Measurements from ENCODE around the gene PTP4A2.
A peak's percentile ranks its signal among the peaks of the same experiment; 100 is the strongest.
"Not testable (repeated sequence)": the region's sequence is repeated elsewhere in the genome, so short reads cannot be mapped to it uniquely, and the experiment has no call there.

Gene PTP4A2

DNA sequence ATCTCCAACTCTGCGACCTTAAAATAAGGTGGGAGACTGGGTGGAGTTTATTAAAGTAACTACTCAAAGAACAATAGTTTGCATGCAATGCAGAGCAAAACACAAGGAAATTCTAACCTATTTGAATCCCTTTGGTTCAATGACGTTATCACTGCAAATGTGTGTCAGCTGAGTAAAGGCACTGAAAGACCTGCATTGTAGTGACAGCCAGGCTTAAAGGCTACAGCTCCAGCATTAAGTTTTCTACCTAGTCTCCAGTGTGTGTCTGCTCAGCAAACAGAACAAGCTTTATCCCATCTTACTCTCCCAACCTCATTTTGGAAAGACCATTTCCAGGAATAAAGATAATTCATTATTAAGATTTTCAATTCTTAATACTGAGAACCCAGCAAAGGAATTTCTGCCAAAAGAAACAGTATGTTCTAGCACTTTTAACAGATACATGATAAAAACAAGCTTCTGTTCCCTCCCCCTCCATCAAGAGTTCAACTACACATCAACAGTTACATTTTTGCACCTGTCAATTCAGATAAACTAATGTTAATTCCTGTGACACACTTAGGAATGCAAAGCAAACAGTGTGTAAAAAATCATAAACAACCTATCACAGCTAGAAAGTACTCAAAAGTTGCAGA is 14.2 kb downstream of the PTP4A2 start:
- no peak for DNase-seq

DNA sequence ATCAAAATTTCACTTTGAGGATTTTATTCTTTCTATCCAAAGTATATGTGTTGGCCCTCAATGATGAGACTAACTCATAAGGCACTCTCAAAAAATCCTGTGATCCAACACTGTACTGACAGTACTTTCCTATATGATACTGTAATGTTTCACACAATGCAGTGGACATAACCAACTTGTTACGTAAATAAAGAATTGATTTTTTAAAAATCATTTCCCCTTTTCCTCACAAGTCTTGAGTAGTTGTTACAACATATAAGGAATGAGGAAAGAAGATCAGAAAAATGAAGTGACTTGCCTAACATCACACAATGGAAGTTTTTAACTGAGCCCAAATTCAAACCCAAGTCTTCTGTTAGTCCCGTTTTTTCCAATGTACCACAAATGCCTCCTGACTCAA is 17.2 kb downstream of the PTP4A2 start:
- DNase-seq = no peak

DNA sequence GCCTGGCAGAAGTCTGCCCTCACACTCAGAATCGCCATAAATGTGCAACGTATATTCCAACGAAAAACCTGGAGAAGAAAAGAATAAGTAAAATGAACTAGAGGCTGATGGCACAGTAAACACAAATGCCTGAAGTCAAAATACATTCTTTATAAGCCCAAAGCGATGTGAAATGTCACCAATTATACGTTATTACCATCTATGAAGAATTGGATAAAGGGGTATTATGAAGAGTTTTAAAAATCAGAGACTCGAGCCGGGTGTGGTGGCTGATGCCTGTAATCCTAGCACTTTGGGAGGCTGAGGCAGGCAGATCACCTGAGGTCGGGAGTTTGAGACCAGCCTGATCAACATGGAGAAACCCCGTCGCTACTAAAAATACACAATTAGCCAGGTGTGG is 18.6 kb downstream of the PTP4A2 start:
- no peak for DNase-seq

DNA sequence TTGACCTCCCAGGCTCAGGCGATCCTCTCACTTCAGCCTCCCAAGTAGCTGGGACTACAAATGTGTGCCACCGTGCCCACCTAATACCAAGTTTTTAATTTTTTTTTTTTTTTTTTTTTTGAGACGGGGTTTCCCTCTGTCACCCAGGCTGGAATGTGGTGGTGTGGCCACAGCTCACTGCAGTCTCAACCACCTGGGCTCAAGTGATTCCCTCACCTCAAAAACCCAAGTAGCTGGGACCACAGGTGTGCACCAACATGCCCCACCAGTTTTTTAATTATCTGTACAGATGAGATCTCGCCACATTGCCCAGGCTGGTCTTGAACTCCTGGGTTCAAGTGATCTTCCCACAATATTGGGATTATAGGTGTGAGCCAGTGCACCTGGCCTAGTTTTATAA is 22.7 kb downstream of the PTP4A2 start:
- DNase-seq = no peak

DNA sequence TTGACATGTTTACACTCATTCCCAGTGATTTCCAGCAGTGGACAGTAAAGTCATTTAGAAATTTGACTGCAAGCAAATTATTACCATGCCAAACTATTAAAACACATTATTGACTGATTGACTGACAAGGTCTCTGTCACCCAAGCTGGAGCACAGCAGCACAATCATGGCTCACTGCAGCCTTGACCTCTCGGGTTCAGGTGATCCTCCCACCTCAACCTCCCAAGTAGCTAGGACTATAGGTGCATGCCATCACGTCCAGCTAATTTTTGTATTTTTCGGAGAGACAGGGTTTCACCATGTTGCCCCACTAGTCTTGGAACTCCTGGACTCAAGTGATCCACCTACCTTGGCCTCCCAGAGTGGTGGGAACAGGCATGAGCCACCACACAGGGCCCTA is 24.2 kb downstream of the PTP4A2 start:
- DNase-seq = no peak

DNA sequence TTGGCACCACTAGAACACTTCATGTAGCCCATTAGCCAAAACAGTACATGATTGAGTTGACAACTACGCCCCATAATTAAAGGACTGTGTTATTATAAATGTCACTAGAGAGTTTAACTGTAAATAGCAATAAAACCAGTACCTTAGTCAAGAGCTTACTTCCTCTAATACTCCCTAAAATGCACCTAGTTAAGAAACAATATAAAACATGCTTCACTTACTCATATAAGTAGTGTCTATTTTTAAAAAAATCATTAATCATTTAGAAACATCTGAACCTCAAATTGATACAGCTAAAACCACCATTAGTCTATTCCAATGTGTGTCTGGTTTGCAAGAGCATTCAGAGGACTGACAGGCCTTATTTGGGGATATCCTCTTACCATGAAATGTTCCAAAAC is 25.3 kb downstream of the PTP4A2 start:
- DNase-seq = no peak

DNA sequence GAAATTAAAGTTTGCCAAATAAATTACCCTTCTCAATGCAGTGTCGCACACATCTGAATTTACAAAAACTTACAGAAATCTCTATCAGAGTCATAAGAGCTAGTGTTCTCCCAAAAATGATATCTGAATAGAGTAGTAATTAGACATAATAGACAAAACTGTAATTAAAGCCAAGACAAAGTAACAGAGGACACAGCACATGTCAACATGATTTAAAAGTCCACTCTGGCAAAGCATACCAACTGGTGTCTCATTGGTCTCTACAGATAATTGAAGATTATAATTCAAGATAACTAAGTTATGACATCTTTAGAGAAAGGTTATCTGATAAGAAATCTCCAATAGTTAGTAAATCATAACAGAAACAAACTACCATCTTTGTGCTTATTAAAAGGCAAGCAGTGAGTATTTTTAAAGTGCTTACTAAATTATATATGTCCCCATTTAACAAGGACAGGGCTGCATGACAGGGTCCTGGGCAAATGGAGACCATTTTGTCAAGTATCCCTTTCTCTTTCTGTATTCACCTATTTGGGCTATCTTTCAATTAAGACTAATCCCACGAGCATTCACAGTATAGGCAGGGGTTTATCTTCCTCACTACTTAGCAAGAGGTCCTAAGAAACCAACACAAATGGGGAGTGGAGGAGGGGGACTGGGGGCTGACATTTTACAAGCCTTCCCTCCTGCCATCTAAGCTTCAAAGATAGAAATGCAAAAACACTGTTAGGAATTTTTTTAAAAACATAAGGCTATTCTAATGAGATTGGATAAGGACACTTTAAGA is 26.0 kb downstream of the PTP4A2 start:
- DNase-seq = no peak

DNA sequence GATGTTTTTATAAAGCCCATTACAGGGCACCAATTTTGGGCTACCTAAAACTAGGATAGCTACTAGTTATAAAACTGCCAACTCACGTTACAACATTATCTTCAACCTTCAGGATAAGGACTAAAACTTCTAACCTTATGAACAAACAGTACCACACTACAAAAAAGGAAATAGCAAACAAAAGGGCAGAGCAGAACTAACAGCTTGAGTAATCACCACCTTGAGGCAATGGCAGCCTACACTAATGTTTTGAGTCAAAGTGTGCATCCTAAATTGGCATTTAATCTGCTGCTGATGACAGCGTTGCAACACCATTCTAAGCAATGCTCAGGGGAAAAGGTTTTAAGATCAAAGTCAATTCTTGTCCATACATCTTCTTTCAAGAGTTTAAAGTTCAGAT is 27.2 kb downstream of the PTP4A2 start:
- no peak for DNase-seq

DNA sequence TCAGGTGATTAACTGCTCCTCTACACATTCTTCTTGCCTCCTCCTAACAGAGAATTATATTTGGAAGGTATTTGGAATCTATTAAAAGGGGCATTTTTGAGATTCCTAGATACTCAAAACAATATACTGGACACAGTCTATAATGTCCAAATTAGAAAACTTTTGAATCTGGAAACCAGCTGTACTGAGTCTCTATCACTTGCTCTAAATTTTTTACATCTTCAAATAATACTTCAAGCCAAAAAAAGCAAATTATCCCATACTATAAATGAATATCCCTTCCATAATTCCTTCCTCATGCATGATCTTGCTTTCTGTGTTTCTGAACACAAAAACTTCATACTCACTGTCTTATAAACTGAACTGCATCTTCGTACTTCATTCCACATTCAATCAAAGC is 28.5 kb downstream of the PTP4A2 start:
- no peak for DNase-seq

DNA sequence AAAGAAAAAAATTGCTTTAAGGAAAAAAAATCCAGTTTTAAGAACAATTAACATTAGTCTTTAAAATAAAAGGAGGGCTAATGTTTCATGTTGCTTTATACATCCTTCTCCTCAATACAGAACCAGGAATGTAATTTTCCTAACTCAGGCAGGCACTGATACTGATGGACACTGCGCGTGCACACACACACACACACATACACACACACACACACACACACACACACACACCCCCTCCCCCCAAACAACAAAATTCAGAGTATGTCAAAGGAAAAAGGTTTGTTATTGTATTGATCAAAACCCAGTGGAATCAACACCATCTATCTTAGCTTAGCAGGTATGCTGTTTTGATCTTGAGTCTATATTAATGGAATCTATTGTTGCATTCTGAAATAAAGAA is 31.6 kb downstream of the PTP4A2 start:
- no peak for DNase-seq

DNA sequence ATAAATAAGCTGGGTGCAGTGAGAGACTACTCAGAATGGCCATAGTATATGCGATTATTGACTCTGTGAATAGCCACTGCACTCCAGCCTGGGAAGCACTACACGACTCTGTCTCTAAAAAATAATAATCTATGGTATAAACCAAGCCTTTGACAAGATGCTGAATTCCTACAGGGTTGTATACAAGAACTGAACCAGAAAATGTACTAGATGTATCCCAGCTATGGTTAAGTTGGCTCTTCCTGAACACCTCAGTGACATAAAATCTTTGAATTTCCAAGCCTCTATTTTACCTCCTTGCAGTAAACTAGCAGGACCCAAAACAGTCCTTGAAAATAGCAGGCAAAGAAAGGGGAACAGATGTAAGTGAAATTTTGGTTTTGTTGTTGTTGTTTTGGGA is 32.5 kb downstream of the PTP4A2 start:
- no peak for DNase-seq

DNA sequence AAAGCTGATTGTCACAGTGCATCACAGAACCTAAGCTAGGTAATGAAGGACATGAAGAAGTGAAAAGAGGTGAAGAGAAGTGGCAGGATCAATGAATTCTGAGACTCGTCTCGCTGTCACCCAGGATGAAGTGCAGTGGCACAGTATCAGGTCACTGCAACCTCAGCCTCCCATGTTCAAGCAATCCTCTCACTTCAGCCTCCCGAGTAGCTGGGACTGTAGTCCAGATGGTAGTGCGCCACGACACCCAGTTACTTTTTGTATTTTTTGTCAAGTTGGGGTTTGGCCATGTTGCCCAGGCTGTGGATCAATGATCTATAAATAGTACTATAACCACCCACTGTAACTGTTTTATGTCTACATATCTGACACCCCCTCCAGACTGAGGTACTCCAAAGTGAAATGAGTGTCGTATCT is 33.1 kb downstream of the PTP4A2 start:
- no peak for DNase-seq

DNA sequence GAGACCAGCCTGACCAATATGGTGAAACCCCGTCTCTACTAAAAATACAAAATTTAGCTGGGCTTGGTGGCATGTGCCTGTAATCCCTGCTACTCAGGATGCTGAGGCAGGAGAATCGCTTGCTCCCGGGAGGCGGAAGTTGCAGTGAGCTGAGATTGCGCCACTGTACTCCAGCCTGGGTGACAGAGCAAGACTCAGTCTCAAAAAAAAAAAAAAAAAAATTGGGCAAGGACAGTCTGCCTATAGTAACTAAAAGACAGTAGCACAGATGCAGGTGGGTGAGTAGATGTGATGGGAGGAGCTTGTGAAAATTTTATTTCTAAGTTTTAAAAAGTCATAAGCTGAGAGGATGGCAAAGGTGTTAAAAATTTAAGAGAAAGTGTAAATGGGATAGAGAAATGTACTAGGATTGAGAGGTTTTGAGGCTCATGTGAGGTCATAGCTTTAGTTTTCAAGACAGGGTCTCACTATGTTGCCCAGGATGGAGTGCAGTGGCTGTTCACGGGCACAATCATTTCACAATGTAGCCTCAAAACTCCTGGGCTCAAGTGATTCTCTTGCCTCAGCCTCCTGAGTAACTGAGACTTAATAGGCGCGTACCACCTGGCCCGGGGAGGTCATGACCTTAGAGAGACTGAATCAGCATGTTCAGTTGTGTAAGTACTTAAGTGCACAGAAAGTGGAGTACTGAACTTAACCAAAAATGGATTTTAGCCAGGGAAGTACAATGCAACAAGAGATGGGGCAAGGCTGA is 33.7 kb downstream of the PTP4A2 start:
- DNase-seq = peak; percentile 51

DNA sequence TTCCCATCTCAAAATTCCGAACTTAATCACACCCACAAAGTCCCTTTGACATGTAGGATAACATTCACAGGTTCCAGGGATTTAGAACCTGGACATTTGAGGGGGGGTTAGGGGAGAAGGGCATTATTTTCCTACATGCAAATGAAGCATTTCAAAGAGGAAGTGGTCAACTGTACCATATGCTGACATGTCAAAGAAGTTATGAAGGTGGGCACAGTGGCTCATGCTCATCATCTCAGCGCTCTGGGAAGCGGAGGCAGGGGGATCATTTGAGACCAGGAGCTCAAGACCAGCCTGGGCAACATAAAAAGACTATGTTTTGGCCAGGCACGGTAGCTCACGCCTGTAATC is 35.7 kb downstream of the PTP4A2 start:
- DNase-seq = no peak

DNA sequence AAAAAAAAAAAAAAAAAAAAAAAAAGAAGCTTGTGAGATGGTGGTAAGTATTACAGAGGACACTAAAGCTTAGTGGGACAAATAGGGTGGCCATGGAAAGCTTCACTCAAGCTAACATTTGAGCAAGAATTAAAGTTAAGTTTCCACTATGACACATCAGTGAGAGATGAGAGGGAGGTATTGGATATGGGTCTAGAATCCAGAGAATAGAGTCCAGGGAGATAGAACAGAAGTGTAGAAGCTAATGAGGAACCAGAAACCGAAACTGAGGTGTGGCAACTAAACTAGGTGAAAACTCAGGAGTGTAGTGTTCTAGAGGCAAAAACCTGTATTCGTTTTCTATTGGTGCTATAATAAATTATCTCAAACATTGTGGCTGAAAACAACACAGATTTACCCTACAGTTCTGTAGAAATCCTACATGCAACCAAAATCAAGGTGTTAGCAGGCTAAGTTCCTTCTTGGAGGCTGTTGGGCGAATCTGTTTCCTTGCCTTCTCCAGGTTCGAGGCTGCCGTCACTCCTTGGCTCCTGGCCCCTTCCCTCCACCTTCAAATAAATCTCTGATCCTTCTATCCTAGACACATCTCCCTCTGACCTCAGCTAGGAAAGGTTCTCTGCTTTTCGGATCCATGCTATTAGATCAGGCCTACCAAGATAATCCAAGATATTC is 36.2 kb downstream of the PTP4A2 start:
- no peak for DNase-seq

DNA sequence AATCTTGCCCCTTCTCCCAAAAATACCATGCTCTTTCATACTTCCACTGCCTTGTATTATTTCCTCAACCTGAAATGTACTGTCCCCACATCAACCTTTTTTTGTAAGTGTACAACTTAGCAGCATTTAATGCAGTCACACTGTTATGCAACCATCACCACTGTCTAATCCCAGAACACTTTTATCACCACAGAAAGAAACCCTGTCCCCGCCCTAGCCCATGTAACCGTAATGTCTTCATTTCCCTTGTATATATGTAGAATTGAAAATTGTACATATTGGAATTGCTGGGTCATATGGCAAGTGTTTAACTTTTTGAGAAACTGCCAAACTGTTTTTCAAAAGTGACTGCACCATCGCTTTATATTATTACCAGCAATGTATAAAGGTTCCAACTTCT is 37.4 kb downstream of the PTP4A2 start:
- no peak for DNase-seq

DNA sequence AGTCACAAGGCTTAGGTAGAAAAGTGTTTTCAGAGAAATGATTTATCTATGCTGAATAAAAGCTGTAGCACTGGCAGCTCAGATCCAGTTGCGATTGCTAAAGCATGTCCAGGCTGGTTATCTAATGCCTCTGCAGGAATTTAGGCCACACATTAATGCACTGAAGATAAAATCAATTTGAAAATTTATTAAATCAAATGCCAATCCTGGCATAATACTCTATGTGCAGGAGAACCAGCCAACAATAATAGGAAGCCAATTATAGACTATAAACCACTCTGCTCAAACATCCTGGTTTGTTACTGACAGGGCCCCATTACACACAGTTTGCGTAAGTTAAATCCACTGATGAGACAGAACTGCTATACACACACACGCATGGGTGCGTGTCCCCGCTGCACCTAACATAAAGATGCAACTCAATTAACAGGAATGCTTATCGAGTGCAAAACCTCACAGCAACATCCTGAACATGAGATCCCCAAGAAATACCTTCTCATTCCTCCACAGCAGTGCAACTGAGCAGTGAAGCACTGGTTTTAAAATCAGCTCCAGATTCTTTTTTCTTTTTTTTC is 40.6 kb downstream of the PTP4A2 start:
- DNase-seq = no peak

DNA sequence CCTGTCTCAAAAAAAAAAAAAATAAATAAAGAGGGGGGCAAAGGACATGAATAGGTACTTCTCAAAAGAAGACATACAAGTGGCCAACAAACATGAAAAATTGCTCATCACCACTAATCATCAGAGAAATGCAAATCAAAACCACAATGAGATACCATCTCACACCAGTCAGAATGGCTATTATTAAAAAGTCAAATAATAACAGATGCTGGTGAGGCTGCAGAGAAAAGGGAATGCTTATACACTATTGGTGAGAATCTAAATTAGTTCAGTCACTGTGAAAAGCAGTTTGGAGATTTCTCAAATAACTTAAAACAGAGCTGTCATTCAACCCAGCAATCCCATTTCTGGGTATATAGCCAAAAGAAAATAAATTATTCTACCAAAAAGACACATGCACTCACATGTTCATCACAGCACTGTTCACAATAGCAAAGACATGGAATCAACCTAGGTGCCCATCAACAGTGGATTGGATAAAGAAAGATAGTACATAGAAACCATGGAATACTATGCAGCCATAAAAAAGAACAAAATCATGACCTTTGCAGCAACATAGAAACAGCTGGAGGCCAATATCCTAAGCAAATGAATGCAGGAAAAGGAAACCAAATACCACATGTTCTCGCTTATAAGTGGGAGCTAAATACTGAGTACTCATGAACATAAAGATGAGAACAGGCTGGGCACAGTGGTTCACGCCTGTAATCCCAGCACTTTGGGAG is 42.5 kb downstream of the PTP4A2 start:
- not testable (repeated sequence) for DNase-seq

DNA sequence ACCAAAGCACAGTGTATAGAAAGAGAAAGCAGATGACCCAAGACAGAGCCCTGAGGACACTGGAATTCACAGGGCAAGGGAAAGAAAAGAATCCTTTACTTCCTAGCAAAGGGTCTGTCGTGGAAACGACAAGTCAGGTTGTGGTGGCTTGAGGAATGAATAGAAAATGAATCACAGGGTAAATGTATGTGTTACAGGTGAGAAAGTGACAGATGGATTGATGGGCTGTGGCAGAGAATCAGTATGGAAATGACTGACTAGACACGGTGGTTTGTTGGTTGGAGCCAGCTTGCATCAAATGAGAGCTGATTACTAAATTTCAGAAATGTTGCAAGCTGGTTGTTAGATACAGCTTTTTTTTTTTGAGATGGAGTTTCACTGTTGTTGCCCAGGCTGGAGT is 46.9 kb downstream of the PTP4A2 start:
- no peak for DNase-seq

DNA sequence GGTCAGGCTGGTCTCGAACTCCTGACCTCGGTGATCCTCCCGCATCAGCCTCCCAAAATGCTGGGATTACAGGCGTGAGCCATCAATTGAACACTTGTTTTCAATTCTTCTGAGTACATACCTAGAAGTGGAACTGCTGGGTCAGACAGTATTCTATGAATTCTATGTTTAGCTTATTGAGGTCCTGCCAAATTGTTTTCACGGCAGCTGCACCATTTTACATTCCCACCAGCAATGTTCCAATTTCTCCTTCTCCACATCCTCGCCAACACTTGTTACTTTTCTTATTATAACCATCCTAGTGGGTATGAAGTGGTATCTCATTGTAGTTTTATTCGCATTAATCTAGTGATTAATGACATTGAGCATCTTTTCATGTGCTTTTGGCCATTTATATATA is 49.9 kb downstream of the PTP4A2 start:
- DNase-seq = no peak

DNA sequence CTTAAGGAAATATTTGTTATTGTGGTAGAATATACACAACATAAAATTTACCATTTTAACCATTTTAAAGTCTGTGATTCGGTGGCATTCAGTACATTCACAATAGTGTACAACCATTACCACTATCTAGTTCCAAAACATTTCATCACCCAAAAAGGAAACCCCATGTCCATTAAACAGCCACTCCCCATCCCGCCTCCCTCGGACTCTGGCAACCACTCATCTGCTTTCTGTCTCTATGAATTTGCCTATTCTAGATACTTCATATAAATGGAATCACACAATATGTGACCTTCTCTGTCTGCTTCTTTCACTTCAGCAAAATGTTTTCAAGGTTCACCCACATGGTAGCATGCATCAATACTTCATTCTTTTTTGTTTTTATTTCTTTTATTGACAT is 51.3 kb downstream of the PTP4A2 start:
- DNase-seq = peak; percentile 25

DNA sequence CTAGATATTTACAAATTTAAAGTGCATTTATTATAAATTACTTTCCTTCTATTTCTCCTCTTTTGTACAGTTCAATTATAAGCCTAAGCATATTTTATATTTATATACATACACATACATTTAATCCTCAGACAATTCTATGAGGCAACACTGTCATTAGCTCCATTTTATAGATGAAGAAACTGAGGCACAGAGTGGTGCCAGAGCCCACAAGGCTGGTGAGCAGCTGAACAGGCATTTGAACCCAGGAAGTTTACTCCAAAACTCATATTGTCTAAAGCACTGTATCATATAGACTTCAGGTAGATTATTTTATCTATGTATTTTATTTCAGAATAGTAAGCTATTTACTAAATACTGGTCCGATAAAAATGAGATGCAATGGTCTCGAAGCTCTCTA is 52.3 kb downstream of the PTP4A2 start:
- no peak for DNase-seq
